GM18505 (cell line): ENCODE measurements around the gene WLS.

Source experiments
- ATAC-seq: cut with Tn5 transposase; IDR thresholded peaks from one replicate; pipeline ENCODE4 v1.9.1; 2021; ENCODE audit not compliant: unreplicated experiment
- POLR2A ChIP-seq: IDR thresholded peaks from 4 replicates; pipeline ENCODE4 v1.6.1; 2011; ENCODE audit warnings: borderline replicate concordance; ENCODE audit not compliant: insufficient read depth, insufficient read length; ENCODE audit errors: extremely low read depth

WLS gene

GRCh38 chr1:68158837-68159236, 73.5 kb downstream of the WLS start:
- TF ChIP-seq POLR2A = no peak
- no peak for ATAC-seq

GRCh38 chr1:68157416-68157815, 74.9 kb downstream of the WLS start:
- ATAC-seq = no peak
- TF ChIP-seq POLR2A = no peak

- no peak for ATAC-seq
- TF ChIP-seq POLR2A = no peak
These were observed 80.6 kb downstream of the WLS start for GRCh38 chr1:68151690-68152089.

- no peak for ATAC-seq
- TF ChIP-seq POLR2A = no peak
These were observed 82.4 kb downstream of the WLS start for GRCh38 chr1:68149907-68150306.

GRCh38 chr1:68149110-68149798, 83.1 kb downstream of the WLS start:
- ATAC-seq = no peak

GRCh38 chr1:68148631-68149030, 83.7 kb downstream of the WLS start:
- no peak for ATAC-seq
- no peak for TF ChIP-seq POLR2A

More at GRCh38 chr1:68149110-68149798, 83.1 kb downstream of the WLS start:
- no peak for TF ChIP-seq POLR2A

- no peak for TF ChIP-seq POLR2A
- ATAC-seq = no peak
These were observed 84.7 kb downstream of the WLS start for GRCh38 chr1:68147534-68148171.

GRCh38 chr1:68145418-68146126, 86.8 kb downstream of the WLS start:
- no peak for ATAC-seq

GRCh38 chr1:68144856-68145255, 87.5 kb downstream of the WLS start:
- no peak for ATAC-seq
- no peak for TF ChIP-seq POLR2A

More at GRCh38 chr1:68145418-68146126, 86.8 kb downstream of the WLS start:
- no peak for TF ChIP-seq POLR2A

GRCh38 chr1:68143633-68144032, 88.7 kb downstream of the WLS start:
- no peak for ATAC-seq
- no peak for TF ChIP-seq POLR2A

- no peak for ATAC-seq
- no peak for TF ChIP-seq POLR2A
These were observed 89.9 kb downstream of the WLS start for GRCh38 chr1:68142461-68142860.

GRCh38 chr1:68142036-68142435, 90.3 kb downstream of the WLS start:
- no peak for ATAC-seq
- no peak for TF ChIP-seq POLR2A

- ATAC-seq = no peak
- no peak for TF ChIP-seq POLR2A
These were observed 91.0 kb downstream of the WLS start for GRCh38 chr1:68141071-68142021.
